CD4-positive, alpha-beta T cell (primary cell): ENCODE data around the gene LDLR. TPM values are rescaled to one million over a fixed set of nuclear protein-coding genes. Genes with fewer than 3 reads are reported as not detected.

Source experiments
- ATAC-seq: fragments of 200-7000 bp; cut with Tn5 transposase; one replicate; pipeline ENCODE4 v1.10.0; 2022; ENCODE audit warnings: mild to moderate bottlenecking; ENCODE audit not compliant: poor library complexity
- CTCF ChIA-PET: fragments of 350-600 bp; sonication (Branson Sonifier 250); formaldehyde crosslinking; loops from one replicate; lab custom pipeline; 2021; ENCODE audit warnings: antibody characterized with exemption, inconsistent platforms; lab: Charles Lee
- POLR2A ChIA-PET: fragments of 350-600 bp; sonication (Branson Sonifier 250); formaldehyde crosslinking; loops from one replicate; lab custom pipeline; 2021; ENCODE audit warnings: antibody characterized with exemption, inconsistent platforms; lab: Charles Lee
- DNase-seq, 14 experiments: peaks; one replicate each; pipeline ENCODE4 v3.0.0-alpha.2; 2013 to 2020; ENCODE audit warnings: mixed read lengths in 2 of 14
- H3K27ac ChIP-seq, 2 donors: one replicate each; pipeline versions ENCODE4 v1.5.1 to v1.7.0; 2013; ENCODE audit warnings: low read length in 2 of 2, low read depth in 1 of 2, mild to moderate bottlenecking in 1 of 2
- H3K27me3 ChIP-seq, 2 experiments: 1 replicate in 1 of 2; 2 replicates in 1 of 2; pipeline versions ENCODE4 v1.6.1 to v1.7.0; 2013; ENCODE audit warnings: low read length in 2 of 2, control low read depth in 1 of 2, mild to moderate bottlenecking in 1 of 2, moderate library complexity in 1 of 2; ENCODE audit not compliant: insufficient read depth in 2 of 2, control insufficient read depth in 1 of 2
- H3K36me3 ChIP-seq: one replicate; pipeline ENCODE4 v1.6.1; 2013; ENCODE audit warnings: low read length, control low read depth; ENCODE audit not compliant: insufficient read depth
- H3K4me1 ChIP-seq: one replicate; pipeline ENCODE4 v1.6.1; 2013; ENCODE audit warnings: low read length, control low read depth; ENCODE audit not compliant: insufficient read depth
- H3K4me3 ChIP-seq: one replicate; pipeline ENCODE4 v1.5.1; 2013; ENCODE audit warnings: mild to moderate bottlenecking, low read length, moderate library complexity
- H3K9me3 ChIP-seq, 2 experiments: 1 replicate in 1 of 2; 2 replicates in 1 of 2; pipeline versions ENCODE4 v1.6.1 to v1.7.0; 2013; ENCODE audit warnings: low read length in 2 of 2, mild to moderate bottlenecking in 2 of 2, control low read depth in 1 of 2, moderate library complexity in 1 of 2; ENCODE audit not compliant: control insufficient read depth in 1 of 2, insufficient read depth in 1 of 2
- H3K27ac Mint-ChIP-seq: one replicate; pipeline ENCODE4 v1.8.0; 2020; ENCODE audit warnings: mixed read lengths
- H3K27me3 Mint-ChIP-seq: one replicate; pipeline ENCODE4 v1.8.0; 2021; ENCODE audit warnings: mixed read lengths
- H3K36me3 Mint-ChIP-seq: one replicate; pipeline ENCODE4 v1.8.0; 2021; ENCODE audit warnings: low read depth, mixed read lengths
- H3K4me1 Mint-ChIP-seq: one replicate; pipeline ENCODE4 v1.8.0; 2021; ENCODE audit warnings: low read depth, mixed read lengths
- H3K4me3 Mint-ChIP-seq: one replicate; pipeline ENCODE4 v1.8.0; 2020; ENCODE audit warnings: mild to moderate bottlenecking, mixed read lengths
- H3K9me3 Mint-ChIP-seq: one replicate; pipeline ENCODE4 v1.8.0; 2020; ENCODE audit warnings: mixed read lengths
- intact Hi-C, 2 experiments: fragments of 100-400 bp; cut with DNase I in 1 of 2; cut with micrococcal nuclease in 1 of 2; formaldehyde crosslinking; loops; one replicate each; pipeline versions ENCODE4 v1.15.1 to v1.9.0; 2023 to 2025; cut with DNase I, micrococcal nuclease
- total RNA-seq, 174 experiments: library from RNA in 2 of 174; stranded (reverse) in 2 of 174; gene quantifications; one replicate each; pipeline ENCODE4 v1.2.3 and lab custom pipeline; 2021 to 2026
- TF ChIP-seq, protein P1 (sequence below): fragments of 200-600 bp; IDR thresholded peaks from one replicate; pipeline ENCODE4 v1.8.0; 2022; ENCODE audit warnings: antibody characterized with exemption, mild to moderate bottlenecking

The LDLR gene
- total RNA-seq, 2 experiments from 2014 or later, result 32.5 to 34.0 TPM

DNA sequence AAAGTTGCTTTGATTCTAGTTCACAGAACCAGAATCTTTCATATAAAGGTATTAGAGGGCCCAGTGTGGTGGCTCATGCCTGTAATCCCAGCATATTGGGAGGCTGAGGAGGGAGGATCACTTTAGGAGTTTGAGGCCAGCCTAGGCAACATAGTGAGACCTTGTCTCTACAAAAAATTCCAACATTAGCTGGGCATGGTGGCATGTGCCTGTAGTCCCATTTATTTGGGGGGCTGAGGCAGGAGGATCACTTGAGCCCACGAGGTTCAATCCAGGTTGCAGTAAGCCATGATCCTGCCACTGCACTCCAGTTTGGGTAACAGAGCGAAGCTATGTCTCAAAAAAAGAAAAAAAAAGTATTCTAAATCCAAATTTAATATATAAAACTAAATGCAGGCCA lies 9.1 kb downstream of the LDLR start:
- Histone ChIP-seq H3K9me3 (peaks cover 0 to 3% of the 10 kb centered on the region in 2 experiments), H3K27me3 (no peaks in the 10 kb centered on the region), H3K36me3 (peaks cover 23% of the 10 kb centered on the region), H3K4me1 (peaks cover 43% of the 10 kb centered on the region), H3K27ac (no peak overlapping the region), H3K4me3 (no peak overlapping the region)
- ATAC-seq, result no peak
- Mint-ChIP-seq H3K4me1 (peaks cover 18% of the 10 kb centered on the region), H3K27me3 (no peaks in the 10 kb centered on the region), H3K27ac (no peak overlapping the region), H3K4me3 (no peak overlapping the region), H3K36me3 (peaks cover 37% of the 10 kb centered on the region), H3K9me3 (peaks cover 2% of the 10 kb centered on the region)
- intact Hi-C loops, result loop anchor here in 1 of 2 experiments (10.0 kb wide), 1 partner anchor 134 kb away; the partner anchor contains the start of gene SMARCA4
- POLR2A ChIA-PET, result no interaction called here
- CTCF ChIA-PET, result interaction anchor here (1.4 kb wide), 1 partner anchor 28 kb away, joined by 4 read pairs; no protein-coding TSS in a partner anchor
- TF ChIP-seq, protein P1, sequence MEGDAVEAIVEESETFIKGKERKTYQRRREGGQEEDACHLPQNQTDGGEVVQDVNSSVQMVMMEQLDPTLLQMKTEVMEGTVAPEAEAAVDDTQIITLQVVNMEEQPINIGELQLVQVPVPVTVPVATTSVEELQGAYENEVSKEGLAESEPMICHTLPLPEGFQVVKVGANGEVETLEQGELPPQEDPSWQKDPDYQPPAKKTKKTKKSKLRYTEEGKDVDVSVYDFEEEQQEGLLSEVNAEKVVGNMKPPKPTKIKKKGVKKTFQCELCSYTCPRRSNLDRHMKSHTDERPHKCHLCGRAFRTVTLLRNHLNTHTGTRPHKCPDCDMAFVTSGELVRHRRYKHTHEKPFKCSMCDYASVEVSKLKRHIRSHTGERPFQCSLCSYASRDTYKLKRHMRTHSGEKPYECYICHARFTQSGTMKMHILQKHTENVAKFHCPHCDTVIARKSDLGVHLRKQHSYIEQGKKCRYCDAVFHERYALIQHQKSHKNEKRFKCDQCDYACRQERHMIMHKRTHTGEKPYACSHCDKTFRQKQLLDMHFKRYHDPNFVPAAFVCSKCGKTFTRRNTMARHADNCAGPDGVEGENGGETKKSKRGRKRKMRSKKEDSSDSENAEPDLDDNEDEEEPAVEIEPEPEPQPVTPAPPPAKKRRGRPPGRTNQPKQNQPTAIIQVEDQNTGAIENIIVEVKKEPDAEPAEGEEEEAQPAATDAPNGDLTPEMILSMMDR, result no peak
- no peak for DNase-seq

DNA sequence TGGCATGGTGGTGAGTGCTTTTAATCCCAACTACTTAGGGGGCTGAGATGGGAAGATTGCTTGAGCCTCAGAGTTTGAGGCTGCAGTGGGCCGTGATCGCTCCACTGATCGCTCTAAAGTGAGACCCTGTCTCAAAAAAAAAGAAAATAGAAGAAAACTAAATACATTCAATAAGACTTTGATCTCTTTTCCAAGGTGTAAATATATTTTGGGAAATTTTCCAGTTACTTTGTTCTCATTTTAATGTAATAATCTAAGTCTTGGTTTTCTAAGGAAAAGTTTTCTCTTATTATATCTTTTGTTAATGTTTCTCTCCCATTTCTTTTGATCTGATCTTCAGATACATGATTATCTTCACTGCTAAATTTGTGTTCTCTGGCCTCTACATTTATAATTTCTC lies 9.6 kb downstream of the LDLR start:
- TF ChIP-seq, protein P1, result no peak
- Mint-ChIP-seq H3K9me3 (peaks cover 2% of the 10 kb centered on the region), H3K4me1 (peaks cover 18% of the 10 kb centered on the region), H3K27ac (no peak overlapping the region), H3K36me3 (peaks cover 42% of the 10 kb centered on the region), H3K27me3 (no peaks in the 10 kb centered on the region), H3K4me3 (no peak overlapping the region)
- ATAC-seq, result no peak
- H3K27ac ChIP-seq, result no peak overlapping the region
- H3K36me3 ChIP-seq, result peaks cover 23% of the 10 kb centered on the region
- H3K27me3 ChIP-seq, result no peaks in the 10 kb centered on the region
- no peak for DNase-seq
- no peak overlapping the region for H3K4me3 ChIP-seq
- POLR2A ChIA-PET, result no interaction called here
- peaks cover 37% of the 10 kb centered on the region for H3K4me1 ChIP-seq
- intact Hi-C loops, result loop anchor here in 1 of 2 experiments (10.0 kb wide), 1 partner anchor 134 kb away; the partner anchor contains the start of gene SMARCA4
- CTCF ChIA-PET, result no interaction called here
- H3K9me3 ChIP-seq, result peaks cover 0 to 3% of the 10 kb centered on the region in 2 experiments

DNA sequence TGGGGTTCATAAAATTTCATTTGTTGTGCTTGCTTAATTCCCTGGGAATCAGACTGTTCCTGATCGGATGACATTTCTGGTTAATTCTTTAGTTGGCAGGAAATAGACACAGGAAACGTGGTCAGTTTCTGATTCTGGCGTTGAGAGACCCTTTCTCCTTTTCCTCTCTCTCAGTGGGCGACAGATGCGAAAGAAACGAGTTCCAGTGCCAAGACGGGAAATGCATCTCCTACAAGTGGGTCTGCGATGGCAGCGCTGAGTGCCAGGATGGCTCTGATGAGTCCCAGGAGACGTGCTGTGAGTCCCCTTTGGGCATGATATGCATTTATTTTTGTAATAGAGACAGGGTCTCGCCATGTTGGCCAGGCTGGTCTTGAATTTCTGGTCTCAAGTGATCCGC lies 10.8 kb downstream of the LDLR start:
- TF ChIP-seq, protein P1, result no peak
- ChIA-PET POLR2A (interaction anchor here (1.3 kb wide), 1 partner anchor 10 kb away, joined by 6 read pairs; no protein-coding TSS in a partner anchor), CTCF (interaction anchor here (2.9 kb wide), 1 partner anchor 26 kb away, joined by 9 read pairs; no protein-coding TSS in a partner anchor)
- no peak for ATAC-seq
- Mint-ChIP-seq H3K9me3 (peaks cover 2% of the 10 kb centered on the region), H3K27me3 (no peaks in the 10 kb centered on the region), H3K27ac (no peak overlapping the region), H3K4me3 (no peak overlapping the region), H3K4me1 (peaks cover 14% of the 10 kb centered on the region), H3K36me3 (peaks cover 51% of the 10 kb centered on the region)
- H3K4me3 ChIP-seq, result no peak overlapping the region
- peaks cover 30% of the 10 kb centered on the region for H3K36me3 ChIP-seq
- peaks cover 25% of the 10 kb centered on the region for H3K4me1 ChIP-seq
- H3K9me3 ChIP-seq, result peaks cover 0 to 3% of the 10 kb centered on the region in 2 experiments
- no peak for DNase-seq
- H3K27me3 ChIP-seq, result no peaks in the 10 kb centered on the region
- H3K27ac ChIP-seq, result no peak overlapping the region
- intact Hi-C loops, result no loop called here
